Measurements from ENCODE around the gene ZC3H18.

Gene ZC3H18

DNA sequence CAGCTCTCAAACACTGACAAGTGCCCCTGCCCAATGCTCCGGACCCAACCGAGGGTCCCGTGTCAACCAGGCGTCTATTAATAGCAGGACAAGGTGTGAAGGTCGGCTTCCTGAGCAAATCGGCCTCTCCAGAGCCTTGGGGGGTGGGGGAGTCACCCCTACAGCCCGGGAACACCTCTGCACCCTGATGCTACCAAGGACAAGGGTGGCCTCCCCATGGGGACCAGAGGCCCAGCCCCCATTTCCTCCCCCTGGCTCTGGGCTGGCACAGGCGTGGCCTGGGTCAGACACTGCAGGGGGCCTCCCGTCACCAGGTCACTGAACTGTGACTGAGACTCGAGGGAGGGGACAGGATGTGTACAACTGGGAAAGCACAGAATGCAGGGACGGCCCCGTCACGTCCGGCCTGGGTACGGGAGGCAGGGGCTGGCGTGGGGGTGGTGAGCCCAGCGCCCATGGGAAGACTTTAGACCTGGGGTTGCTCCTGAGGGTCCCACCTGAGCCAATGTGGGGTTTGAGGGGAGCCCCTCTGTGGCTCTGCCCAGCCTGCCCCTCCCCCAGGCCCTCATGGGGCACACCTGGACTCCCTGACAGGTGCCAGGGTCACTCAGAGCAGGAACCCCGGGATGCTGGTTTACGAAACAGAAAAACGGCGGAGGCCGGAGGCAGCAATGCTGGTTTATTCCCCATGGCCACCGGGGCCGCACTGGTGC, 81.2 kb downstream of the ZC3H18 start:
- in situ Hi-C loops (cut with HindIII; ENCODE audit: low pct_unique_long_range_greater_than_20kb, low sequenced_read_pairs): no loop called here

DNA sequence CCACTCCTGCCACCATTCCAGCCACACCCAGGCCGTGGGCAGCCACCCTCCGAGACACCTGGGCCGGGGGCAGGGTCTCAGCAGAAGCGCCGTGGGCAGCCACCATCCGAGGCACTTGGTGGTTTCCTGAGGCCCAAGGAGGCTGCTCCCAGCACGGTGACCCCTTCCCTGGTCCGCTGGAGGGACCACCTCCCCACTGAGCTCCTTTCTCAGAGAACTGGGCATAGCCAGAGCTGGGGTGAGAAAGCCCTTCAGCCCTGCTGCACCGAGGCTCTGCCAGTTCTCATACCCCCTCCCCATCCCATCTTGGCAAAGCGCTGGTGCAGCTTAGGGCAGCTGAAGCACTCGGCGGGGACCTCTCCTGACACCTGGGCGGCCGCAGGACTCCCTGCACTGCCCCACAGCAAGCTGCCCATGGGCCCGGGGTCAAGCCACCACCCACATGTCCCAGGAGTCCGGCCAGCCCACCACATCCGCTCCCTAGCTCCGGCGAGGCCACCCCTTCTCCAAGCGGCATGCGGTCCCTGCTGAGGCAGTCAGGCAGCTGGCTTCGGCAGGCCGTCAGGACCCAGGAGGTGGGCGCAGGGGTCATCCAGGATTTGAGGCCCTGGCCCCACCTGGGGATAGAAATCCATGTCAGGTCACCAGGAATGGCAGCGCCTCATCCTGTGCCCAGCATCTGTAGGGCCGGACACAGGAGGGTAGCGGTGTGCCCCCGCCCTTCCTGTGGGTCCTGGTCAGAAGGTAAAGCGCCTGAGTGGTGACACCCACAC, 82.0 kb downstream of the ZC3H18 start:
- DNase-seq (ENCODE audit: low read depth in 1 of 2, low spot score in 1 of 2): no peak
- no peak for TF ChIP-seq JUND (IDR thresholded peaks at IDR 0.05; ENCODE audit: low read depth)
- in situ Hi-C loops (cut with HindIII; ENCODE audit: low pct_unique_long_range_greater_than_20kb, low sequenced_read_pairs): no loop called here

More for the DNA sequence above, 81.2 kb downstream of the ZC3H18 start:
- TF ChIP-seq JUND (IDR thresholded peaks at IDR 0.05; ENCODE audit: low read depth): no peak
- DNase-seq (ENCODE audit: low read depth in 1 of 2, low spot score in 1 of 2): no peak

- TF ChIP-seq JUND (IDR thresholded peaks at IDR 0.05; ENCODE audit: low read depth): no peak
- no peak for DNase-seq (ENCODE audit: low read depth in 1 of 2, low spot score in 1 of 2)
- in situ Hi-C loops (cut with HindIII; ENCODE audit: low pct_unique_long_range_greater_than_20kb, low sequenced_read_pairs): no loop called here
These were observed 82.5 kb downstream of the ZC3H18 start for GRCh38 chr16:88652762-88653063.

DNA sequence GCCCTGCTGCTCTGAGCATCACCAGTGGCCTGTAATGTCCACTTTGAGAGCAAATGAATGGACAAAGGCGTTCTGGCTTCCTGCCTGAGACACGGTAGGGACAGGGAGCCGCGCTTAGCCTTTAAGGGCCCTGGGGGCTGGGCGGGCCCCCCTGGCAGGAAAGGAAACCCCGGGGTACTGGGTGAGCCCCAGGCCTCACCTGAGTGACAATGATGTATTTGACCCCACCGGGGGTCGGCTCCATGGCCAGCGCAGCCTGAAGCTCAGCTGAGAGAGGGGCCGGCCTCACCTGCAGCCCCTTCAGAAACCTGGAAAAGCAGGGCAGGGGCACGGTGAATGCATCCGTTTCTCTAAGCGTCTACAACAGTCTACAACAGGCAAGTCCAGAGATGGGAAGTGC, 82.9 kb downstream of the ZC3H18 start:
- no peak for DNase-seq (ENCODE audit: low read depth in 1 of 2, low spot score in 1 of 2)
- in situ Hi-C loops (cut with HindIII; ENCODE audit: low pct_unique_long_range_greater_than_20kb, low sequenced_read_pairs): no loop called here
- TF ChIP-seq JUND (IDR thresholded peaks at IDR 0.05; ENCODE audit: low read depth): no peak

DNA sequence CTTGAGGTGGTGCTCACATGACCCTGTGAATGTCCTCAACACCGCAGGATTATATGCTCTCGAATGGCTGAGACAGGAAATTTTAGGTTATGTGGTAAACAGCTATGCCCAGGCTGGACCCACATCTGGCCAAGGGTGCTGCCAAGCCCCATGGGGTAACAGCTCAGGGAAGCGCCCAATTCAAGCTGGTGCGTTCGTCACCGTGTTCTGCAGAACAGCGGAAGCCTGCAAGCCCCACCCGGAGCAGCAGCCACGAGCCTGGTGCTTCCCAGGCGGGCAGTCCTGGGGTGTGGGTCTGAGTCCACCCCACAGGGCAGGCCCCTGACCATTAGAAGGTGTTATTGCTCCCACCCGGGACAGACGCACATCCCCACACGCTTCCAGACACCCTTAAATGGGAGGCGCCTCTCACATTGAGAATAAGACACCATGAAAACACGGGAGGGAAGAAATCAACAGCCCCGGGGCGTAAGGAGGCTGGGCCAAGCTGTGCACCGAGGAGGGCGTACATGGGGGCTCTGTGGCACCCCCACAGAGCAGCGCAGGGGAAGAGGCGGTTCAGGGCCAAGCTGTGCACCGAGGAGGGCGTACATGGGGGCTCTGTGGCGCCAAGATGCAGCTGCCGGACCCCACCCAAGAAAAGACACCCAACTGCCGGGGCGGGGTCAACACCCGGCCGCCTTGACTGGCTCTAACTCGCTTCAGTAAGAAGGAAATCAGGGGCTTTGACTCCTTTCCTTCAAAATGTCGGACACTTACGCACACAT, 83.6 kb downstream of the ZC3H18 start:
- no peak for DNase-seq (ENCODE audit: low read depth in 1 of 2, low spot score in 1 of 2)
- TF ChIP-seq JUND (IDR thresholded peaks at IDR 0.05; ENCODE audit: low read depth): no peak
- in situ Hi-C loops (cut with HindIII; ENCODE audit: low pct_unique_long_range_greater_than_20kb, low sequenced_read_pairs): no loop called here

DNA sequence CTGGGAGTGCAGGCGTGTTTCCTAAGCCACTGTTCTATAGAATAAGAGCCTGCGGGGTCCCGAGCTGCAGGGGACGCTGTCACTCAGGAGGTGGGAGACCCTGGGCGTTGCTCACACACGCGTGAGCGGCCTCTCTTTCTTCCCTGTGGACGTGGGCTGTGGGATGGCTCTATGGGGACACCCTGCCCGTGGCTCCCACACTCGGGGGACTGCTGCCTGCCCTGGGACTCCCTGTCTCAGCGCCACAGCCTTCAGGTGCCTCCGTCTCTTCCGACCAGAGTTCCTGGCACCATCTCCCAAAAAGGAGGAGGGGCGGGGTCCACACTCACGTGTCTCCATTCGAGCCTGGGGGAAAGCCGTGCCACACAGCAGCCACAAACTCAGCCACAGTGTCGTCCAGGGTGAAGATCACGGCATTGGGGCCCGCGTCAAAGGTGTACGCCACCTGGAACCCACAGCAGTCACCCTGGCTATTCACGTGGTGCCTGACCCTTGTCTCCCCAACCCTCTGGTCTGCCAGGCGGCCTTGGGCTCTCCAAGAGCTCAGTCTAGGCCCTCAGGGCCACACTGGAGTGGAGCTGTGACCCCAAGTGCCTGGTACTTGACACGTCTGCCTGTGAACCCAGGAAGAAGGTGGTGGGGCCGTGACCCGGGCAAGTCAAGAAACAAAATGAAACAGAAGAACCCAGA, 84.3 kb downstream of the ZC3H18 start:
- TF ChIP-seq JUND (IDR thresholded peaks at IDR 0.05; ENCODE audit: low read depth): no peak
- in situ Hi-C loops (cut with HindIII; ENCODE audit: low pct_unique_long_range_greater_than_20kb, low sequenced_read_pairs): no loop called here
- DNase-seq (ENCODE audit: low read depth in 1 of 2, low spot score in 1 of 2): no peak

- no peak for TF ChIP-seq JUND (IDR thresholded peaks at IDR 0.05; ENCODE audit: low read depth)
- no peak for DNase-seq (ENCODE audit: low read depth in 1 of 2, low spot score in 1 of 2)
- in situ Hi-C loops (cut with HindIII; ENCODE audit: low pct_unique_long_range_greater_than_20kb, low sequenced_read_pairs): no loop called here
These were observed 85.0 kb downstream of the ZC3H18 start for GRCh38 chr16:88655053-88655732.

DNA sequence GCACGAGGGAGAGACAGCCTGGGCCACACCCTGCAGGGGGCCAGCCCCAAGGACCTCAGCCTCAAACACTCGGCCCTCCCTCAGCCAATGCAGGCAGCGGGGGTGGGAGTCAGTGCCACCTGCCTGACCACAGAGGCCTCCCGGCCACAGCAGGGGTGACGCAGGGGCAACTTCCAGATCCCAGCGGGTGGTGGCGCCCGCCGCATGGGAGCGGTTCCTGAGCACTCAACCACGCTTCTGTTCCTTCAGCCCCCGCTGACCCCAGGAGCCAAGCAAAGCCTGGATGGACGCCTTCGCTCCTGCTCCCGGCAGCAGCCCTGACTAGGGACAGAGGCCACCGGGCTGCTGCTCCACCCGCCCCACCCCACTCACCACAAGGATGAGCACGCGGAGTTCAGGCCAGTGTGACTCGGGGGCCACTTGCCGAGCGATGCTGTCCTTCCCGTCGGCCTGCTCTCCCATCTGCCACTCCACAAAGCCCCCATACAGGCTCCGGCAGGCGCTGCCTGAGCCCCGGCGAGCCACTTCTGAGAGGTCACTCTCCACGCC, 85.6 kb downstream of the ZC3H18 start:
- no peak for DNase-seq (ENCODE audit: low read depth in 1 of 2, low spot score in 1 of 2)
- in situ Hi-C loops (cut with HindIII; ENCODE audit: low pct_unique_long_range_greater_than_20kb, low sequenced_read_pairs): no loop called here
- no peak for TF ChIP-seq JUND (IDR thresholded peaks at IDR 0.05; ENCODE audit: low read depth)

- in situ Hi-C loops (cut with HindIII; ENCODE audit: low pct_unique_long_range_greater_than_20kb, low sequenced_read_pairs): no loop called here
- DNase-seq (ENCODE audit: low read depth in 1 of 2, low spot score in 1 of 2): no peak
- no peak for TF ChIP-seq JUND (IDR thresholded peaks at IDR 0.05; ENCODE audit: low read depth)
These were observed 86.2 kb downstream of the ZC3H18 start for GRCh38 chr16:88656291-88656980.

DNA sequence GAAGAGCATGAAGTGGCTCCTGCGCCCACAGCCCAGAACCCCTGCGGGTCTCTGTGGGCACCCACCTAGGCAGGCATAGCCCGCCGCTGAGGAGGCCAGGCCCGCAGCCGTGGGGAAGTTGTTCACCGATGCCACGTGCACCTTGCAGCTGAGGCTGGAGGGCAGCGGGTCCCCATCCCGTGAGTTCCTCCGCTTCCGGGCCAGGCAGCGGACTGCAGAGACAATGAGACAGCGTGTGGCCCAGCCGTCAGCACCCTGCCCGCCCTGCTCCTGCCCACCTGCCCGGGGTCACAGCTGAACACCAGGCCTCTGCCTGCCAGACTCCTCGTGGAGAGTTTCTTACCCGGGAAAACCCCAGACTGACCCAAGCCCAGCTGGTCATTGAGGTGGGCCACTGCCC, 87.2 kb downstream of the ZC3H18 start:
- TF ChIP-seq JUND (IDR thresholded peaks at IDR 0.05; ENCODE audit: low read depth): no peak
- no peak for DNase-seq (ENCODE audit: low read depth in 1 of 2, low spot score in 1 of 2)
- in situ Hi-C loops (cut with HindIII; ENCODE audit: low pct_unique_long_range_greater_than_20kb, low sequenced_read_pairs): no loop called here

GRCh38 chr16:88658714-88659113, 88.5 kb downstream of the ZC3H18 start:
- TF ChIP-seq JUND (IDR thresholded peaks at IDR 0.05; ENCODE audit: low read depth): no peak
- in situ Hi-C loops (cut with HindIII; ENCODE audit: low pct_unique_long_range_greater_than_20kb, low sequenced_read_pairs): no loop called here
- no peak for DNase-seq (ENCODE audit: low read depth in 1 of 2, low spot score in 1 of 2)

Measured in T47D (cell line).